ENCODE measurements around the gene ELF4.
A peak's percentile ranks its signal among the peaks of the same experiment; 100 is the strongest.

The ELF4 gene

DNA sequence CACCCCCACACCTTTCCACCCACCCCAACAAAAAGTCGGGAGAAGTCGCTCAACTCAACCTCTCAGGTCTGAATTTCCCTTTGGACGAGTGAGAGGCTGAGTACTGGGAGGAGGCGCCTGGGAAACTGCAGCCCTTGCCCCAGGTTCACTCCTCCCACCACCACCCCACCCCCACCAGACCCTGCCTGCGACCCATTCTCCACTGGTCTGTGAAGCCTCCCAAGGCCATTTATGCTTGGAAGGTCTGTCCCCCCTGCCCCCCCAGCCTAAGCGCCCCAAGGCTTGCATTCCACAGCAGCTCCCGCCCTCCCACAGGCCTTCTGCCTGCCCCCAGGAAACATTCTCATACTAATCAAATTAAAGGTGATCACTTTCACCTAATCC is 27.2 kb downstream of the ELF4 start:
- no peak for DNase-seq

GRCh38 chrX:130082244-130083106 is 27.8 kb downstream of the ELF4 start:
- no peak for DNase-seq

DNA sequence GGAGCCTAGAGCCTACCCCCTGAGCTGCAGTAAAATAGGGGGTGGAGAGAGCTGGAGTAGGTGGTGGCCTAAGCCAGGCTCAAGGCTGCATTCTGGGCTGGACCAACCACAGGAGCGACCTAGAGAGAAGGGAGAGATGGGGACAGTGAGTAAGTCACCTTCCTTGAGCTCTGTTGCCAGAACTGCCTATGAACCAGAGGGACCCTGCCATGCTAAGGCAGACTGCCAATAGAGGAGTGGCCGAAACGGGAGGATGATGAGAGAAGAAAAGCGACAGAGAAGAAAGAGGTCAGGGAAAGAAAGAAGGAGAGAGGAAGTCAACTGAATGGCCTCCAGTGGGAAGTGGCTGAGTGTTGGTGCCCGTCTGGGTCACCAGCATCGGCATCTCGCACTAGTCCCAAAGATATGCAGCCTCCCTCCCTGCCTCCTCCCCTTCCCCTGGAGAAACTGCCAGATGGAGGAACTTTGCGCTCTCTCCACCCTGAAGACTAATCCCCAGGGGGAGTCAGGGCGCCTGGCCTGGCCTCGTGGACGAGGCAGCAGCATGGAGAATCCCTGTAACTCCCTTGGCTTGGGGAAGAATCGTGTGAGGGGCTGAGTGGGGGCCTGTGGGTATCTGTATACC is 28.8 kb downstream of the ELF4 start:
- no peak for DNase-seq

GRCh38 chrX:130080791-130081367 is 29.4 kb downstream of the ELF4 start:
- DNase-seq: no peak

- peak; percentile 47 for DNase-seq
Measured at GRCh38 chrX:130079824-130080406, 30.4 kb downstream of the ELF4 start.

DNA sequence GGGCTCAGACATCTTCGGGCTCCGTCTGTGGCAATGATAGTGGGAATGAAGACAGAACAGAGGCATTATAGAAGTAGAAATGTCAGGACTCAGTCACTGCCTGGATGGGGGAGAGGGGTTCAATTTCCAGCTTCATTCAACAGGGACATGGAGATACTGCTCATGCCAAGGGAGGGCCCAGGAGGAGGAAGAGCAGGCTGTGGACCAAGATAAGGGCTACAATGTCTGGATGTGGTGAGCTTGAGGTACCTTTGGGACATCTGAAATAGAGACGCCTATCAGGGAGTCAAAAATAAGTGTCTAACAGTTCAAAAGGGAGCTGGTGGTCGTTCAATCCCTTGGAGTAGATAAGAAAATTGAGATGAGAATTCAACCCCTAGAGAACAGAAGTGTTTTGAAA is 34.5 kb downstream of the ELF4 start:
- no peak for DNase-seq

- no peak for DNase-seq
Measured at GRCh38 chrX:130072345-130072740, 38.0 kb downstream of the ELF4 start.

- no peak for DNase-seq
Measured at GRCh38 chrX:130071611-130072344, 38.5 kb downstream of the ELF4 start.

- DNase-seq: no peak
Measured at GRCh38 chrX:130066975-130067615, 43.2 kb downstream of the ELF4 start.

GRCh38 chrX:130060122-130061069 is 49.9 kb downstream of the ELF4 start:
- DNase-seq: peak; percentile 70

GRCh38 chrX:130058652-130059051 is 51.6 kb downstream of the ELF4 start:
- no peak for DNase-seq

- no peak for DNase-seq
Measured at GRCh38 chrX:130057209-130057608, 53.1 kb downstream of the ELF4 start.

DNA sequence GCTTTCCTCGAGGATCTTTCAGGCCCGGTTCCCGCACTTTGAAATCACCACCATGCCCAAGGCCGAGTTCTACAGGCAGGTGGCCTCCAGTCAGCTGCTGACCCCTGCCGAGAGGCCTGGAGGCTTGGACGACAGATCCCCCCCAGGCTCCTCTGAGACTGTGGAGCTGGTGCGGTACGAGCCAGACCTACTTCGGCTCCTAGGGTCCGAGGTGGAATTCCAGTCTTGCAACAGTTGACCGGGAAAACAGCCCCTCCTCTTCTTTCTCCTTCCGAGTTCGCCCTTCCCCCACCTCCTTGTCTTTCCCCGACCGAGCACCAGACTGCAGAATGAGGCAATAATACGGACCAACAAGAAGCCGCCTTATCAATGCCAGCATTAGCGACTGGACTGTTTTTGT is 54.4 kb downstream of the ELF4 start:
- no peak for DNase-seq

DNA sequence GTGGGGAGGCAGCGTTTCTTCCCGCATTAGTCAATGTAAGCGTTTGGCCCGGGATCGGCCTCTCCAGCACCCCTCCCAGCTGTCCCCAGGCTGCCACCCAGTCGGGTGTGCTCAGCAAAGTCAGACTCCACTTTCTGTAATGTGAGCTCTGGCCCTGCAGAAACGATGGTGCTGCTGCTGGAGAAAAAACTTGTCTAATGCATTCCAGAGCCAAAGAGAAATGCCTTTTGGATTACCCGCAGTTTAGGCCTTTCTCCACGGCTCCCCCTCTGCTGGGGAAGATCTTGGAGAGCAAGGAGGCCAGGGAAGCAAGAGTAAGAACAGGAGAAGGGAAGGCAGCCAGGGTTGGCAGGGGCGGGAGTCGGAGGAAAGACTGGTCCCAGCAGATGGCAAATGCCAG is 55.2 kb downstream of the ELF4 start:
- DNase-seq: no peak

- peak; percentile 36 for DNase-seq
Measured at GRCh38 chrX:130053236-130053635, 57.1 kb downstream of the ELF4 start.

- DNase-seq: no peak
Measured at GRCh38 chrX:130051176-130051845, 59.0 kb downstream of the ELF4 start.

DNA sequence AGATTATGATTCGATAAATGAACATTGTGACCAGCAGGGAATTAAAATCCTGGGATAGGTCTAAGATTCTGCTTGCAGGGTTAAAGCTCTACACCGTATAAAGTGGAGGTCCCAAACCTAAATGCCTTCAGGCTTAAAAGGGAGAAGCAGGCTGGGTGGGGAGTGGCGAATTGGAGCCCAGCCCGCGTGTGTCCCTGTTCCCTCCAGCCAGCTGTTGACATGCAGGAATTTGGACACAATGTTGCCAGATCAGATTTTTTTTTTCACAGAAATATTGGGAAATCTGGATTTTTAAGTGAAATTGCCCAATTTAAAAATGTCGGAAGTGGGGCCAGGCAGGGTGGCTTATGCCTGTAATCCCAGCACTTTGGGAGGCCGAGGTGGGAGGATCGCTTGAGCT is 60.5 kb downstream of the ELF4 start:
- DNase-seq: no peak

GRCh38 chrX:130048686-130049222 is 61.5 kb downstream of the ELF4 start:
- no peak for DNase-seq

- DNase-seq: no peak
Measured at GRCh38 chrX:130047416-130047815, 62.9 kb downstream of the ELF4 start.

GRCh38 chrX:130039847-130040246 is 70.5 kb downstream of the ELF4 start:
- DNase-seq: no peak

DNA sequence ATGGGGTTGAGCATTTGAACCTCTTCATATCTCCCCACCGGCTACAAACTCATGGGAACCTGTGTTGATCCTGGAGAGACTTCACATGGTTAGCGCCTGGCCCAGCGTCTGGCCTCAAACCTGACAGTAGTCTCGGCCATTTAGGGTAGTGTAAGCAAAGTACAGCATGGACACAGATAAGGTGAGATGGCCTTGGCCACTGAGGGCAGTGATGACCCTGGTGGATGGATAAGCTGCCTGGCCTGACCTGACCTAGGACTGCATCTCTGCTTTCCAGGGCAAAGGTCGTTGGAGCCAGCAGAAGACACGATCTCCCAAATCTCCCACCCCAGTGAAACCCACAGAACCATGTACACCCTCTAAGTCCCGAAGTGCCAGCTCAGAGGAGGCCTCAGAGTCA is 76.1 kb downstream of the ELF4 start:
- no peak for DNase-seq
